Measurements from ENCODE around the gene PRKG1. TPM values are rescaled to one million over a fixed set of nuclear protein-coding genes. Genes with fewer than 3 reads are reported as not detected.

PRKG1 gene
- polyA plus RNA-seq, 1 donor (not counting 4 experiments of a cell fraction or from before 2014, with no cell fraction given): 0.24 TPM

GRCh38 chr10:52261362-52261761, 1187.1 kb downstream of the PRKG1 start:
- no peak overlapping the region for H3K9ac ChIP-seq (ENCODE audit: control insufficient read depth, extremely low read depth, insufficient read depth, low read length)
- H3K79me2 ChIP-seq (ENCODE audit: control insufficient read depth, insufficient read depth, low read length): no peaks in the 10 kb centered on the region
- H4K20me1 ChIP-seq (ENCODE audit: control insufficient read depth, extremely low read depth, insufficient read depth, low read length): no peaks in the 10 kb centered on the region
- no peak overlapping the region for H2AFZ ChIP-seq (ENCODE audit: control insufficient read depth, low read length)
- H3K4me2 ChIP-seq (ENCODE audit: control insufficient read depth, extremely low read depth, insufficient read depth, low read depth, low read length): no peak overlapping the region
- no peak overlapping the region for H3K27ac ChIP-seq (ENCODE audit: control insufficient read depth, insufficient read depth, low read length)
- H3K4me3 ChIP-seq (ENCODE audit: control insufficient read depth in 2 of 3, extremely low read depth in 1 of 3, insufficient read depth in 2 of 3, low read depth in 1 of 3, low read length in 3 of 3): no peak overlapping the region
- dilution Hi-C loops (cut with MboI; ENCODE audit: extremely low pct_ligation_motif_present, low sequenced_read_pairs): no loop called here
- no peaks in the 10 kb centered on the region for H3K9me1 ChIP-seq (ENCODE audit: control insufficient read depth, extremely low read depth, insufficient read depth, low read length)
- no peaks in the 10 kb centered on the region for H3K36me3 ChIP-seq (ENCODE audit: control insufficient read depth in 2 of 2, extremely low read depth in 1 of 2, insufficient read depth in 2 of 2, low read length in 2 of 2)
- no peak for DNase-seq (ENCODE audit: low read depth, low spot score)
- no peaks in the 10 kb centered on the region for H3K9me3 ChIP-seq (ENCODE audit: control insufficient read depth, low read depth, low read length)
- FAIRE-seq: no peak
- no peak for TF ChIP-seq EZH2 (IDR thresholded peaks at IDR 0.05; ENCODE audit: low read length)
- no peak for TF ChIP-seq CTCF (optimal IDR thresholded peaks at IDR 0.05 in 1 of 3, IDR thresholded peaks at IDR 0.05 in 1 of 3, conservative IDR thresholded peaks at IDR 0.05 in 1 of 3; ENCODE audit: extremely low read depth in 1 of 3, insufficient read depth in 2 of 3, low read length in 3 of 3)
- H3K27me3 ChIP-seq (ENCODE audit: control insufficient read depth, extremely low read depth, insufficient read depth, low read length): no peaks in the 10 kb centered on the region
- H3K4me1 ChIP-seq (ENCODE audit: control insufficient read depth, extremely low read depth, insufficient read depth, low read length): peaks cover 14% of the 10 kb centered on the region

GRCh38 chr10:52265131-52265926, 1191.0 kb downstream of the PRKG1 start:
- H3K27me3 ChIP-seq (ENCODE audit: control insufficient read depth, extremely low read depth, insufficient read depth, low read length): no peaks in the 10 kb centered on the region
- H3K4me3 ChIP-seq (ENCODE audit: control insufficient read depth in 2 of 3, extremely low read depth in 1 of 3, insufficient read depth in 2 of 3, low read depth in 1 of 3, low read length in 3 of 3): no peak overlapping the region
- no peaks in the 10 kb centered on the region for H3K9me3 ChIP-seq (ENCODE audit: control insufficient read depth, low read depth, low read length)
- FAIRE-seq (no peak), DNase-seq (ENCODE audit: low read depth, low spot score) (no peak)
- no peak overlapping the region for H3K9ac ChIP-seq (ENCODE audit: control insufficient read depth, extremely low read depth, insufficient read depth, low read length)
- H3K9me1 ChIP-seq (ENCODE audit: control insufficient read depth, extremely low read depth, insufficient read depth, low read length): no peaks in the 10 kb centered on the region
- peaks cover 8% of the 10 kb centered on the region for H3K4me1 ChIP-seq (ENCODE audit: control insufficient read depth, extremely low read depth, insufficient read depth, low read length)
- TF ChIP-seq EZH2 (IDR thresholded peaks at IDR 0.05; ENCODE audit: low read length): no peak
- TF ChIP-seq CTCF (optimal IDR thresholded peaks at IDR 0.05 in 1 of 3, IDR thresholded peaks at IDR 0.05 in 1 of 3, conservative IDR thresholded peaks at IDR 0.05 in 1 of 3; ENCODE audit: extremely low read depth in 1 of 3, insufficient read depth in 2 of 3, low read length in 3 of 3): no peak
- no peak overlapping the region for H2AFZ ChIP-seq (ENCODE audit: control insufficient read depth, low read length)
- no peak overlapping the region for H3K4me2 ChIP-seq (ENCODE audit: control insufficient read depth, extremely low read depth, insufficient read depth, low read depth, low read length)
- H4K20me1 ChIP-seq (ENCODE audit: control insufficient read depth, extremely low read depth, insufficient read depth, low read length): no peaks in the 10 kb centered on the region
- no peaks in the 10 kb centered on the region for H3K79me2 ChIP-seq (ENCODE audit: control insufficient read depth, insufficient read depth, low read length)
- no peak overlapping the region for H3K27ac ChIP-seq (ENCODE audit: control insufficient read depth, insufficient read depth, low read length)
- no peaks in the 10 kb centered on the region for H3K36me3 ChIP-seq (ENCODE audit: control insufficient read depth in 2 of 2, extremely low read depth in 1 of 2, insufficient read depth in 2 of 2, low read length in 2 of 2)
- dilution Hi-C loops (cut with MboI; ENCODE audit: extremely low pct_ligation_motif_present, low sequenced_read_pairs): no loop called here

Data from keratinocyte (primary cell).